Cardiac fibroblast (primary cell): ENCODE results near the gene ANKLE2.

Experiments
- DNase-seq, 2 donors: peaks; one replicate each; pipeline versions ENCODE4 v3.0.0 to v3.0.0-alpha.2; 2010; ENCODE audit warnings: low read depth in 2 of 2
- H3K4me3 ChIP-seq, 2 donors: replicated peaks in 1 of 2; 1 replicate in 1 of 2; 2 replicates in 1 of 2; pipeline ENCODE4 v1.5.1; 2011; ENCODE audit warnings: low read depth in 2 of 2, low read length in 2 of 2, mild to moderate bottlenecking in 2 of 2, moderate library complexity in 1 of 2
- TF ChIP-seq, protein P1 (sequence below): IDR thresholded peaks from one replicate; pipeline ENCODE4 v1.5.1; 2011; ENCODE audit warnings: low read depth, mild to moderate bottlenecking, low read length, inconsistent platforms

Gene ANKLE2

DNA sequence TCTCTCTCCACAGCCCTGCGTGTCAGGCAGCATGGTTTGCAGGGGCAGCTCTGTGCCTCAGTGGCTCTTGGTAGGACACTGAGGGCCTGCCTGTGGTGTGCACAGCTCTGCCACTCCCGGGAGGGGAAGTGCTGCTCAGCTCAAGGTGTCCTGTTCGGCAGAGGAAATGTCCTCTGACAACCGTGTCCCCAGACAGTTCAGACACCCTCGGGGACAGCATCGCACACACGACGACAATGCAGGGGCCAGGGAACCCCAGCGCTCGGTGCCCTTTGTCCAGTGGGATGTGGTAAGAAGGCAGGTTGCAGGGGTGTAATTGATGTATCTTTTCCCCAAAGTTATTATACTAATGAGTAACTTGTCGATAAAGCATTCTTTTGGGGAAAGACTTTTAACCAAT lies 14.2 kb downstream of the ANKLE2 start:
- no peak overlapping the region for H3K4me3 ChIP-seq
- no peak for DNase-seq
- TF ChIP-seq, protein P1, sequence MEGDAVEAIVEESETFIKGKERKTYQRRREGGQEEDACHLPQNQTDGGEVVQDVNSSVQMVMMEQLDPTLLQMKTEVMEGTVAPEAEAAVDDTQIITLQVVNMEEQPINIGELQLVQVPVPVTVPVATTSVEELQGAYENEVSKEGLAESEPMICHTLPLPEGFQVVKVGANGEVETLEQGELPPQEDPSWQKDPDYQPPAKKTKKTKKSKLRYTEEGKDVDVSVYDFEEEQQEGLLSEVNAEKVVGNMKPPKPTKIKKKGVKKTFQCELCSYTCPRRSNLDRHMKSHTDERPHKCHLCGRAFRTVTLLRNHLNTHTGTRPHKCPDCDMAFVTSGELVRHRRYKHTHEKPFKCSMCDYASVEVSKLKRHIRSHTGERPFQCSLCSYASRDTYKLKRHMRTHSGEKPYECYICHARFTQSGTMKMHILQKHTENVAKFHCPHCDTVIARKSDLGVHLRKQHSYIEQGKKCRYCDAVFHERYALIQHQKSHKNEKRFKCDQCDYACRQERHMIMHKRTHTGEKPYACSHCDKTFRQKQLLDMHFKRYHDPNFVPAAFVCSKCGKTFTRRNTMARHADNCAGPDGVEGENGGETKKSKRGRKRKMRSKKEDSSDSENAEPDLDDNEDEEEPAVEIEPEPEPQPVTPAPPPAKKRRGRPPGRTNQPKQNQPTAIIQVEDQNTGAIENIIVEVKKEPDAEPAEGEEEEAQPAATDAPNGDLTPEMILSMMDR = no peak

DNA sequence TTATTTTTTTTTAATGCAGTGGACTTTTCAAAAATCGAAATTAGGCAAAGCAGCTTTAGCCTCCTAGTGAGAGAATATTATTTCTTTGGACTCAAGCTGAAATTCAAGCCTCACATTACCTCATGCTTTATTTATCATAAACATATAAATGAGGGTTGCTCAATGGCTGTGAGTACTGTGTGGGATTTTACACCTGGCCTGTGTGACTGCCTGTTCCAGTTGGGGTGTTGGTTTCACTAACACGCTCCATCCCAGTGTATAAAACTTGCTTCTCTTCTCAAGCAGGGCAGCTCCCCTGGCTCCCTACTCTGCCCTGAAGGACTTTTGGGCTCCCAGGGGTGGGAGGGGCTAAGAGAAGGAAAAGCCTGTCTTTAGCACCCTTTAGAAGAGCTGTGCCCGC lies 15.0 kb downstream of the ANKLE2 start:
- H3K4me3 ChIP-seq = no peak overlapping the region
- DNase-seq = no peak
- TF ChIP-seq, protein P1 = no peak

DNA sequence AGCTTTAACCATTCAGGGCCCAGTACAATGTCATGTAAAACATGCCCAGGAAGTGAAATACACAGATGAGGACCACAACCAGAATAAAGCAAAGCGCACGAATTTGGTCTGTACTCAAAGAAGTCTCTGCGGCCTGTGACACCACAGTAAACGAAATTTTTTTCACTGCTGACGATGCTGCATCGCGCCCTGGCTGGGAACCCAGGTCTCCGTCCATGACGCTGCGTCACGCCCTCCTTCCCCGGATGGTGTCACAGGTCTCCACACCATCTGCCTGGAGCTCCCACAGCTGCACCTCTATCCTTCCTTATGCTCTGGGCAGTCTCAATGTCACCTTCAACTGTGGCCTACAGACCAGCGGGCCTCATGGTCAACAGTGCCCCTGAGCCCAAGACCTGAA lies 17.8 kb downstream of the ANKLE2 start:
- DNase-seq = no peak
- no peak overlapping the region for H3K4me3 ChIP-seq
- TF ChIP-seq, protein P1 = no peak

DNA sequence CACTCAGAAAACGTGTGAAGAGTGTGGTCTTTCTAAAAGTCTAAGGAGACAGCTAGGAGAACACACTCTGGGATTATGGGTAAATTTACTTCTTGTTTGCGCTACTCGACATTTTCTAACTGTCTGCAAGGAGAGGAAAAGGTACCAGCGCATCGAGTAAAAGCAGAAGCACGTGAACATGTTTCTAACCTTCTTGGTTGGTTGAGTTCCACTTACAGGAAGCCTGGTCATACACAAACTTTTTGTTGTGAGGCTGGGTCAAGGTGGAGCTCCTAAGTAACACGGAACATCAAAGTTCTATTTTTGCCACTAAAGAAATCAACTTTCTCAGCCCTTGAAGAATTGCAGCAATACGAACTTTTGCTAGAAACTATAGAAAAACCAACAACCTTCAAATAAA lies 20.0 kb downstream of the ANKLE2 start:
- DNase-seq = no peak
- H3K4me3 ChIP-seq = no peak overlapping the region
- TF ChIP-seq, protein P1 = no peak

DNA sequence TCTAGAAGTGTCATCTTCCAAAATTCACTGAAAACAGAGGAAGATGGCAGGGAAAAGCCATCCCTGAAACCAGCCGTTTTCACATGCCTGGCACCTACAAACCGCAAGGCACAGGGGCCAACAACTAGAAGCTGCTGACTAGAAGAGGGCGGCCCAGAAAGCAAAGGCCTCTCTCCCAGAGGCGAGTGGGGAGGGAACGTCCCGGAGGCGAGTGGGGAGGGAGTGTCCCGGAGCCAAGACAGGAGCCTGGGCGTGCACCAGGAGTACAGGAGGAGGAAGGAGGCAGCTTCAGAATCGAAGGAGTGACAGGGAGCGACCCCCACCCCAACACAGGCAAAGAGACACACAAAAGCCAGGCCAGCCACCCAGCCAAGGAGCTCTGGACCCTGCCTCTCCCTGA lies 21.0 kb downstream of the ANKLE2 start:
- TF ChIP-seq, protein P1 = no peak
- no peak for DNase-seq

DNA sequence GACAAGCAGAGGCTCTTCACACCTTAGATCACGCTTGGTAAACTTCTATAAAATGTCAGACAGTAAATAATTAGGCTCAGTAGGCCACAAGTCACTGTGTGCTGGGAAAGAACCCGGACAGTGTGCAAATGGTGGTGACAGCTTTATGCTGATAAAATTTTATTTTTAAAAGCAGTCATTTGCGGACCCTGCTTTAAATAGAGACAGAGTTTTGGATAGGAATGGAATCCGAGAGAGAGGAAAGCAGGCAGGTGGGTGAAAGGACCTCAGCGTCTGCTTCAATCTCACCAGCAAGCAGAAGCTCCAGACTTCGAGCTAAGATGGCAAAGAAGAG lies 21.4 kb downstream of the ANKLE2 start:
- TF ChIP-seq, protein P1 = no peak
- H3K4me3 ChIP-seq = no peak overlapping the region
- DNase-seq = no peak

More for the DNA sequence above, 21.0 kb downstream of the ANKLE2 start:
- no peak overlapping the region for H3K4me3 ChIP-seq

DNA sequence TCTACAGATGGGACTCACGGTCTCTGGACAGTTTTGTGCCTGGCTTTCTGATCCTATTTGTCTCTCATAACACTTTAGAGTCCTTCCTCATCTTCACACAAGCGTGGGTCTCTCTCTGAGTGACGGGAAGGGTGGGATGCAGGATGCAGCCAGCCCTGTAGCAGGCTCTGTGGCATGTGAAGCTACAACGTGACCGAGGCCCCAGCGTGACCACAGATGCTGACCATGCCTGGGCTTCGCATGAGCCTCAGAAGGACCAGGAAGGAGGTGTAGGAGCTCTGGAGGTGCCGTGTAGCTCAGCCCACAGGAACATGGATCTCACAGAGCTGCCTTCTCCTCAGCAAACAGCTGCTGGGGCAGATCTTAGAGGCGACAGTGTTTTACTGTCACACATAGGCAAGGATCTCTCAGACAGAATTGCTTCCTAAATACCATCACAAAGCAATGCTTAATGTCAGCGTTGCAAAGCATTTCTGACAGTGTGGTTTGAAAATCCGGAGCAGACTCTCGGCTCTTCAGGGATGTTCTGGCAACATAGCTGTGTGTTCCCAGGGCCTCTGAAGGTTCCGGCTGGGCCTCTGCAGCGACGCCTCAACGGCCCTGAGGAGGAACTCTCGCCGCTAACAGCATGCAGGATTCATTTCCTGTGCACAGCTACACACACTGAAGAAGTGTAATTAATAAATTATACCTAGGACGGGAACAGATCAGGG lies 21.9 kb downstream of the ANKLE2 start:
- TF ChIP-seq, protein P1 = no peak
- no peak overlapping the region for H3K4me3 ChIP-seq
- DNase-seq = no peak
